GM12875 (cell line): ENCODE data around the gene KRT3.

ENCODE experiments used
- H3K4me3 ChIP-seq: one replicate; pipeline ENCODE4 v1.5.1; 2011; ENCODE audit warnings: low read depth, low read length, control low read depth
- TF ChIP-seq, protein P1 (sequence below): IDR thresholded peaks from 2 replicates; pipeline ENCODE4 v1.5.1; 2011; ENCODE audit warnings: low read depth, mild to moderate bottlenecking, control low read depth, inconsistent platforms, low read length, moderate library complexity, borderline replicate concordance; ENCODE audit not compliant: insufficient read depth

The KRT3 gene

DNA sequence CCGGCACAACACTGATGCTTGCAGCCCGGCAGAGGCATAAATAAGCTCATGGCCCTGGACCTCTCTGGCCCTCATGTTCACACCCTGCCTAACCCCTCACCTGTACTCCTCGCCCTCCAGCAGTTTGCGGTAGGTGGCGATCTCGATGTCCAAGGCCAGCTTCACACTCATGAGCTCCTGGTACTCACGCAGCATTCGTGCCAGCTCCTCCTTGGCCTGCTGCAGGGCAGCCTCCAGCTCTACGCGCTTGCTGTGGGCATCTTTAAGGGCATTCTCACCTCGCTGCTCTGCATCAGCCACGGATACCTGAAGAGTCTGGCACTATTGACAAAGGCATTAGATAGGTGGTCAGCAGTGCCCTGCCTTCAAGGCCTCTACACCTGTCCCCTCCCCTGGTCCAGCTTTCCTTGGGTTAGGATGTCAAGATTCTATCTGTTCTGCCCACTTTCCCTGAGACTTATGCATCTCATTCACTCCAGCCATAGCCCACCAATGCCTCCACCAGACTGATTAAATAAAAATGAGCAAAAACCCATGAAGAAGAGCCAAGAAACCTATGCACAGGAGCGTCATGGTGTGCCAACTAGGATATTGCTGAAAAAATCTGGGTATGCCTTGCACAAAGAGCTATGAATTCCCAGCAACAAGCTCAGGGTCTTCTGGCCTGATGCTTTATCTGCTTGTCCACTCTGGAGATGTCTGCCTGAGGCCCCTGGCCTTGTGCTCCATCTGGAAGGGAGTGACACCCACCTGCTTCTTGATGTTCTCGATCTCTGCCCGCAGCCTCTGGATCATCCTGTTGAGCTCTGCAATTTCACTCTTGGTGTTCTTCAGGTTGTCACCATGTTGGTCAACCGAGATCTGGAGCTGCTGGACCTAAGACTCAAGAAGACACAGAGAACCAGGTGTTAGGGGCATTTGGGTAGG lies 11.9 kb upstream of the KRT3 start:
- TF ChIP-seq, protein P1, sequence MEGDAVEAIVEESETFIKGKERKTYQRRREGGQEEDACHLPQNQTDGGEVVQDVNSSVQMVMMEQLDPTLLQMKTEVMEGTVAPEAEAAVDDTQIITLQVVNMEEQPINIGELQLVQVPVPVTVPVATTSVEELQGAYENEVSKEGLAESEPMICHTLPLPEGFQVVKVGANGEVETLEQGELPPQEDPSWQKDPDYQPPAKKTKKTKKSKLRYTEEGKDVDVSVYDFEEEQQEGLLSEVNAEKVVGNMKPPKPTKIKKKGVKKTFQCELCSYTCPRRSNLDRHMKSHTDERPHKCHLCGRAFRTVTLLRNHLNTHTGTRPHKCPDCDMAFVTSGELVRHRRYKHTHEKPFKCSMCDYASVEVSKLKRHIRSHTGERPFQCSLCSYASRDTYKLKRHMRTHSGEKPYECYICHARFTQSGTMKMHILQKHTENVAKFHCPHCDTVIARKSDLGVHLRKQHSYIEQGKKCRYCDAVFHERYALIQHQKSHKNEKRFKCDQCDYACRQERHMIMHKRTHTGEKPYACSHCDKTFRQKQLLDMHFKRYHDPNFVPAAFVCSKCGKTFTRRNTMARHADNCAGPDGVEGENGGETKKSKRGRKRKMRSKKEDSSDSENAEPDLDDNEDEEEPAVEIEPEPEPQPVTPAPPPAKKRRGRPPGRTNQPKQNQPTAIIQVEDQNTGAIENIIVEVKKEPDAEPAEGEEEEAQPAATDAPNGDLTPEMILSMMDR = no peak
- no peak overlapping the region for H3K4me3 ChIP-seq

DNA sequence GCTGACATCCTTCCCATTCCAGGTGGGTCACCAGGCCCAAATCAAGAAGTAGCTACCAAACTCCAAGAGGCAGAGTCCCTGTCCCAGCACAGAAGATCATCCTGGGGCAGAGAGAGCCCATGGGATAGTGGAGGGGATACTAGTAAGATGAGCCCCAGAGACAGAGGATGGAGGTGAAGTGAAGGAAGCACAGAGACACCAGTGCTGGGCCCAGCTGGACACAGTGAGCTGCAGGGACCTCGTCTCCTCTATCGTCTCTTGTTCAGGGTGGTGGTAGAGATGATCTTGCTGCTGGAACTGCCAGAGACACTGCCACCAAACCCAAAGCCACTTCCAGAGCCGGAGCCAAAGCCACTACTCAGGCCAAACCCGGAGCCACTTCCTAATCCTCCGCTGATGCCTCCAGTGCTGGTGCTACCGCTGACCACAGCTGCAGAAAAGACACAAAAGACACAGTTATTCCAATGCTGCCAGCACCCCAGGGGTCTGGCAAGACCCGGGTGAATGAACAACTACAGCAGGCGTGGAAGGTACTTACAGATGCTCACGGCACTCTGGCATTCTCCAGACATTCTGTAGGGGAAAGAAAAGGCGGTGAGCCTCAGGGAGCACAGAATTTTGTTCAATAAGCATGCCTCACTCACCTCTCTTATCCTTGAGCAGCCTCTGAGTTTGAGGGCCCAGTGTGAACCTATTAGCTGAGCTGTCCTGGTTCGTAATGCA lies 11.1 kb upstream of the KRT3 start:
- TF ChIP-seq, protein P1 = no peak
- H3K4me3 ChIP-seq = no peak overlapping the region

DNA sequence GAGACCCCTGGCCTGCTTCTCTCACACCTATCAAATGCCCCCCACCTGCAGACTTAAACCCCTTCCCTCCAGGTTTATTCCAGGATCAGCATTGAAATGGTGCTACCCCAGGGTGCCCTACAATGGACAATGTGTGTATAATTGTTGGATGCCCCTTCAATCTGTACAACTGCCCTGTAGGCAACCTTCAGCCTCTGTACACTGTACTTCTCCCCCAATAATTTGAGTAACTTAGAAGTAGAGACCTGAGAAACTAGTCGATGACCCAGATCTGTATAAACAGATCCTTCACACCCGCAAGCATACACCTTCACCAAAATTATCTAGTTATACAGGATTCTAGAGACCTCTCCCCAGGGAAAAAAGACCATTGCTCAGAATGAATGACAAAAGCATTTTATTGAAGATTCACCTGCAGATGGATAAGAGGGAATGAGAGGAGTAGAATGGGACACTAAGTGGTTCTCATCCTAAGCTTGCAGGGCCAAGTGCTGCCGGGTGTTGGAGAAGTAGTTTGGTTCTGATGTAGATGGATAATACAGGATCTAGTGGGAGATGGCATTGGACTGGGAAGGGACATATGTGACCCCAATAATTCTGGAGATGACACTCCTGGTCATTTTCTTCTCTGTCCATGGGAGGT lies 10.4 kb upstream of the KRT3 start:
- H3K4me3 ChIP-seq = no peak overlapping the region
- TF ChIP-seq, protein P1 = no peak

DNA sequence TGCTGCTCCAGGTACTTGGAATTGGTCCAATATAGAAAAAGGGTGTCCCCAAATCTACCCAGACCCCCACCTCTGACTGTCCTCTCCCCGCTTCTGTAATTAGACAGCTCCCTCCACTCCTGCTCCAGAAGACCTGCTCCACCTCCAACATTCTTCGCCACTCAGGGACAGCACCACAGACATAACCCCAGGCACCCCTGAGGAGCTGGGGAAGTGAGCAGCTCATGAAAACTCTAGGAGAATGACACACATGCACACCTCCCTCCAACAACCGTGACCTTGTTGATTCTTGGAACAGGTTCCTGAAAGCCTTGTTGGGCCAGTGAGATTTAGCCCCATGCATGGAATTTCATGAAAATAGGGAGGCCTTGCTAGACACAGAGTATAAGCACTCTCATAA lies 9.8 kb upstream of the KRT3 start:
- no peak overlapping the region for H3K4me3 ChIP-seq
- TF ChIP-seq, protein P1 = no peak

DNA sequence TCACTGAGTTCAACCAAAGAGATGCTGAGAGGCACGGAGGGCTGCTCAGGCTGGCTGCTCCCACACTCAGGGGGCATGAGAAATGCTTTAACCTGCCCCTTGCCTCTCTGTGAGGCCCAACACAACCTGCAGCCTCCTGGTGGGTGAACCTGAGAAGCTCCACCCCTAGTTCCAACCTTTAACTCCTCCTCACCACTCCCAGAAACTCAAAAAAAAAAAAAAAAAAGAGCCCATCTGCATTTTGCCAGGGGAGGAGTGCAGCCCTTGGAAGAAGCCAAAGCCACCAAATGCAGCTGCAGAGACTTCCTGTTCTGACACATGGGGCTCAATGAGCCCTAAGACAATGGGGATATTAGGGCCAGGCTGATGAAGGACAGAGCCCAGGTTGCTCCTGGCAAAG lies 9.1 kb upstream of the KRT3 start:
- TF ChIP-seq, protein P1 = no peak
- H3K4me3 ChIP-seq = no peak overlapping the region

DNA sequence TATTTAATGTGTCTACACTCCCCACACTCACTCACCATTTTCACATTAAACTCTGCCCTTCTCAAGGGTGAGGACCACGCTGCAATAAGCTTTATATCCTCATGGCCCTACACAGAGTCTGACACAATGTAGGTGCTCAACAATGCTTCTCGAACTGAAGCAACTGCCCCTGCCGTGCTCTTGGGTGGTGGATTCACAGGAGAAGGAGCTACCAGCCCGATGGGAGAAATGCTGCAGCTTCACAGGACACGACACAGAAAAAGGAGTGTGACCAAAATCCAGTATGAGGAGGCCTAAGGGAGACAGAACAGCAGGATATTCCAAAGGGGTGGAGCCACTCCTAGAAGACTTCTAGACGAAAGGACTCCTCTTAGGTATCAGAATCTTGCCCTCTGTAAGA lies 6.5 kb upstream of the KRT3 start:
- TF ChIP-seq, protein P1 = no peak
- no peak overlapping the region for H3K4me3 ChIP-seq
